Common myeloid progenitor, CD34-positive (primary cell): ENCODE results near the gene MRPS18C.

Source experiments
- CTCF ChIA-PET: fragments of 350-600 bp; sonication (Branson Sonifier 250); formaldehyde crosslinking; loops from one replicate; lab custom pipeline; 2021; ENCODE audit warnings: antibody characterized with exemption; lab: Charles Lee
- POLR2A ChIA-PET: fragments of 350-600 bp; sonication (Branson Sonifier 250); formaldehyde crosslinking; loops from one replicate; lab custom pipeline; 2021; ENCODE audit warnings: antibody characterized with exemption; lab: Charles Lee
- DNase-seq, 3 donors: peaks; one replicate each; pipeline versions ENCODE4 v3.0.0 to v3.0.0-alpha.2; 2013
- H3K27ac ChIP-seq, 2 experiments: 1 replicate in 1 of 2; 2 replicates in 1 of 2; pipeline ENCODE4 v1.7.0; 2013; ENCODE audit warnings: inconsistent platforms in 2 of 2, low read length in 2 of 2, mild to moderate bottlenecking in 2 of 2, low read depth in 1 of 2, moderate library complexity in 1 of 2; ENCODE audit not compliant: severe bottlenecking in 2 of 2, insufficient read depth in 1 of 2, poor library complexity in 1 of 2
- H3K27me3 ChIP-seq, 5 experiments: replicated peaks in 2 of 5; 1 replicate in 3 of 5; 2 replicates in 2 of 5; pipeline versions ENCODE4 v1.6.1 to v1.7.0; 2013; ENCODE audit warnings: low read length in 4 of 5, mild to moderate bottlenecking in 2 of 5, moderate library complexity in 2 of 5, inconsistent platforms in 1 of 5; ENCODE audit not compliant: insufficient read depth in 5 of 5, control insufficient read depth in 4 of 5
- H3K36me3 ChIP-seq, 4 experiments: 1 replicate in 2 of 4; 2 replicates in 2 of 4; pipeline versions ENCODE4 v1.6.1 to v1.7.0; 2013; ENCODE audit warnings: low read length in 3 of 4, control low read depth in 1 of 4, mild to moderate bottlenecking in 1 of 4; ENCODE audit not compliant: control insufficient read depth in 4 of 4, insufficient read depth in 4 of 4
- H3K4me1 ChIP-seq, 4 experiments: 1 replicate in 3 of 4; 2 replicates in 1 of 4; pipeline versions ENCODE4 v1.6.1 to v1.7.1; 2013; ENCODE audit warnings: low read length in 3 of 4, mild to moderate bottlenecking in 3 of 4, control low read depth in 1 of 4, inconsistent platforms in 1 of 4, moderate library complexity in 1 of 4; ENCODE audit not compliant: control insufficient read depth in 4 of 4, insufficient read depth in 4 of 4; ENCODE audit errors: control extremely low read depth in 1 of 4
- H3K4me3 ChIP-seq, 7 experiments: 1 replicate in 4 of 7; 2 replicates in 3 of 7; pipeline versions ENCODE4 v1.5.1 to v1.7.0; 2013; ENCODE audit warnings: mild to moderate bottlenecking in 7 of 7, low read length in 6 of 7, moderate library complexity in 6 of 7, inconsistent platforms in 2 of 7, low read depth in 2 of 7, control low read depth in 1 of 7; ENCODE audit not compliant: insufficient read depth in 4 of 7, control insufficient read depth in 1 of 7; ENCODE audit errors: extremely low read depth in 1 of 7
- H3K9me3 ChIP-seq, 5 experiments: 1 replicate in 4 of 5; 2 replicates in 1 of 5; pipeline versions ENCODE4 v1.6.1 to v1.7.1; 2013; ENCODE audit warnings: low read length in 4 of 5, mild to moderate bottlenecking in 2 of 5, inconsistent platforms in 1 of 5, low read depth in 1 of 5, moderate library complexity in 1 of 5; ENCODE audit not compliant: control insufficient read depth in 4 of 5, insufficient read depth in 2 of 5; ENCODE audit errors: control extremely low read depth in 1 of 5
- WGBS: methylation state at CpG from one replicate; pipeline ENCODE4 v1.1.5; 2013; ENCODE audit not compliant: insufficient coverage; 5-methylcytosine and 5-hydroxymethylcytosine counted together

The MRPS18C gene

DNA sequence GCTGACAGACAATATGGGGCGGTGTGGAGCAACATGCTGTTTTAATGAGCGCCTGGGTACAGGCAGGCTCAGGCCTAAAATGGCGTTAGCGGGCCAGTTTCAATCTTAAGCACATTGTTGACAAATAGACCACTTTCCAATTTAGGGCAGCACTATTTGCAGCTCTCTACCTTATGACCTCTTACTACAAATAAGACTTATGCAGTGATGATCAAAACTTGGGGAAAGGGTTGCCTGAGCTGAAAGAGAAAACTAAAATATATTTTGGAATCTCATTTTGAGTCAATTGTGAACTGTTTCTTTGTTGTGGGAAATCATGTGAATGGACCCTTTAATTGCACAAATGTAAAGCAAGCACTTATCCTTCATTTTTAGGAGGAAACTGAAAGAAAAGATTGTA, 54.6 kb downstream of the MRPS18C start:
- CTCF ChIA-PET: interaction anchor here (0.7 to 9.2 kb wide), 9 partner anchors 12 to 449 kb away, joined by 3 to 103 read pairs (median 4); no protein-coding TSS in a partner anchor

More for the DNA sequence above, 54.6 kb downstream of the MRPS18C start:
- Histone ChIP-seq H3K27ac (no peak overlapping the region), H3K4me1 (no peaks in the 10 kb centered on the region), H3K9me3 (no peaks in the 10 kb centered on the region), H3K4me3 (no peak overlapping the region), H3K27me3 (no peaks in the 10 kb centered on the region), H3K36me3 (no peaks in the 10 kb centered on the region)
- no peak for DNase-seq
- WGBS: 79% methylated on average over 4 of the region's 4 CpGs
- POLR2A ChIA-PET: interaction anchor here (1.0 kb wide), 1 partner anchor 25 kb away, joined by 3 read pairs; the partner anchor contains the start of gene GPAT3
